ENCODE data around the gene KLHL36. TPM values are rescaled to one million over a fixed set of nuclear protein-coding genes. Genes with fewer than 3 reads are reported as not detected.

KLHL36 gene
- total RNA-seq, 1 donor from 2014 or later, result 72.7 TPM

GRCh38 chr16:84611041-84611440, 37.3 kb upstream of the KLHL36 start:
- Mint-ChIP-seq H3K27me3 (no peaks in the 10 kb centered on the region), H3K27ac (peak overlapping the region; percentile 95), H3K9me3 (peaks cover 5% of the 10 kb centered on the region), H3K4me1 (peaks cover 95% of the 10 kb centered on the region), H3K4me3 (peak overlapping the region; percentile 8), H3K36me3 (ENCODE audit: low read depth) (peaks cover 83% of the 10 kb centered on the region)
- ATAC-seq (ENCODE audit: low read depth), result no peak
- DNase-seq, result no peak
- POLR2A ChIA-PET, result interaction anchor here (10.7 kb wide), 1 partner anchor 12 kb away, joined by 333 read pairs; no protein-coding TSS in a partner anchor
- no peak for TF ChIP-seq CTCF (IDR thresholded peaks at IDR 0.05)
- CTCF ChIA-PET, result no interaction called here
- intact Hi-C loops (cut with micrococcal nuclease), result no loop called here

- no peak for TF ChIP-seq CTCF (IDR thresholded peaks at IDR 0.05)
- Mint-ChIP-seq H3K9me3 (peaks cover 5% of the 10 kb centered on the region), H3K4me1 (peaks cover 87% of the 10 kb centered on the region), H3K27ac (peak overlapping the region; percentile 84), H3K4me3 (no peak overlapping the region), H3K27me3 (no peaks in the 10 kb centered on the region), H3K36me3 (ENCODE audit: low read depth) (peaks cover 87% of the 10 kb centered on the region)
- DNase-seq (no peak), ATAC-seq (ENCODE audit: low read depth) (no peak)
- ChIA-PET CTCF (no interaction called here), POLR2A (interaction anchor here (1.1 to 10.7 kb wide), 3 partner anchors 13 to 102 kb away, joined by 3 to 333 read pairs (median 13); no protein-coding TSS in a partner anchor)
- intact Hi-C loops (cut with micrococcal nuclease), result no loop called here
Measured at GRCh38 chr16:84612686-84613085, 35.6 kb upstream of the KLHL36 start.

- ChIA-PET POLR2A (interaction anchor here (0.9 to 10.7 kb wide), 5 partner anchors 14 to 103 kb away, joined by 3 to 333 read pairs (median 13); no protein-coding TSS in a partner anchor), CTCF (interaction anchor here (1.1 kb wide), 1 partner anchor 103 kb away, joined by 3 read pairs; no protein-coding TSS in a partner anchor)
- no peaks in the 10 kb centered on the region for H3K27me3 Mint-ChIP-seq
- H3K4me3 Mint-ChIP-seq, result peak overlapping the region; percentile 6
- peaks cover 80% of the 10 kb centered on the region for H3K36me3 Mint-ChIP-seq (ENCODE audit: low read depth)
- DNase-seq, result no peak
- H3K9me3 Mint-ChIP-seq, result peaks cover 5% of the 10 kb centered on the region
- no peak for ATAC-seq (ENCODE audit: low read depth)
- TF ChIP-seq CTCF (IDR thresholded peaks at IDR 0.05), result no peak
- intact Hi-C loops (cut with micrococcal nuclease), result no loop called here
- peak overlapping the region; percentile 84 for H3K27ac Mint-ChIP-seq
- H3K4me1 Mint-ChIP-seq, result peaks cover 83% of the 10 kb centered on the region
Measured at GRCh38 chr16:84613408-84614072, 34.8 kb upstream of the KLHL36 start.

GRCh38 chr16:84614073-84614459, 34.2 kb upstream of the KLHL36 start:
- ChIA-PET CTCF (interaction anchor here (1.1 kb wide), 1 partner anchor 103 kb away, joined by 3 read pairs; no protein-coding TSS in a partner anchor), POLR2A (interaction anchor here (0.9 to 10.7 kb wide), 6 partner anchors 7 to 100 kb away, joined by 6 to 333 read pairs (median 16); no protein-coding TSS in a partner anchor)
- ATAC-seq (ENCODE audit: low read depth) (no peak), DNase-seq (no peak)
- intact Hi-C loops (cut with micrococcal nuclease), result no loop called here
- no peaks in the 10 kb centered on the region for H3K27me3 Mint-ChIP-seq
- H3K4me3 Mint-ChIP-seq, result peak overlapping the region; percentile 48
- H3K9me3 Mint-ChIP-seq, result peaks cover 5% of the 10 kb centered on the region
- peak overlapping the region; percentile 84 for H3K27ac Mint-ChIP-seq
- no peak for TF ChIP-seq CTCF (IDR thresholded peaks at IDR 0.05)
- peaks cover 83% of the 10 kb centered on the region for H3K4me1 Mint-ChIP-seq
- H3K36me3 Mint-ChIP-seq (ENCODE audit: low read depth), result peaks cover 76% of the 10 kb centered on the region

GRCh38 chr16:84614623-84614967, 33.7 kb upstream of the KLHL36 start:
- ATAC-seq (ENCODE audit: low read depth), result no peak

More at GRCh38 chr16:84614623-84614967, 33.7 kb upstream of the KLHL36 start:
- Mint-ChIP-seq H3K4me1 (peaks cover 83% of the 10 kb centered on the region), H3K4me3 (peak overlapping the region; percentile 94), H3K27me3 (no peaks in the 10 kb centered on the region), H3K36me3 (ENCODE audit: low read depth) (peaks cover 71% of the 10 kb centered on the region), H3K27ac (peak overlapping the region; percentile 84), H3K9me3 (peaks cover 5% of the 10 kb centered on the region)
- CTCF ChIA-PET, result interaction anchor here (1.1 kb wide), 1 partner anchor 104 kb away, joined by 3 read pairs; no protein-coding TSS in a partner anchor
- POLR2A ChIA-PET, result interaction anchor here (1.0 to 10.7 kb wide), 9 partner anchors 7 to 109 kb away, joined by 4 to 333 read pairs (median 12); no protein-coding TSS in a partner anchor
- intact Hi-C loops (cut with micrococcal nuclease), result no loop called here
- no peak for DNase-seq
- no peak for TF ChIP-seq CTCF (IDR thresholded peaks at IDR 0.05)
